H1 (cell line): ENCODE results near the gene ITGB2. TPM values are rescaled to one million over a fixed set of nuclear protein-coding genes. Genes with fewer than 3 reads are reported as not detected.

ENCODE experiments used
- CBX8 ChIP-seq: fragments of 300-800, 300-1000 bp; sonication (generic); IDR thresholded peaks from 2 replicates; pipeline ENCODE4 v1.7.1; 2016; ENCODE audit warnings: low read depth, low read length, borderline replicate concordance
- CHD7 ChIP-seq: fragments of 300-600 bp; sonication (generic); IDR thresholded peaks from 2 replicates; pipeline ENCODE4 v1.7.1; 2012; ENCODE audit warnings: low read length, moderate library complexity, mild to moderate bottlenecking, inconsistent platforms; ENCODE audit not compliant: insufficient replicate concordance
- EGR1 ChIP-seq: IDR thresholded peaks from 2 replicates; pipeline ENCODE4 v1.6.1; 2011; ENCODE audit warnings: low read depth, low read length, borderline replicate concordance
- EP300 ChIP-seq, 2 experiments: IDR thresholded peaks; 1 replicate in 1 of 2; 2 replicates in 1 of 2; pipeline ENCODE4 v1.6.1; 2011 to 2012; ENCODE audit warnings: low read depth in 2 of 2, low read length in 2 of 2, mild to moderate bottlenecking in 2 of 2, borderline replicate concordance in 1 of 2, inconsistent platforms in 1 of 2, moderate library complexity in 1 of 2
- HDAC6 ChIP-seq: IDR thresholded peaks from one replicate; pipeline ENCODE4 v1.7.1; 2012; ENCODE audit warnings: low read depth, mild to moderate bottlenecking, inconsistent platforms, low read length, moderate library complexity
- POLR2AphosphoS5 ChIP-seq: IDR thresholded peaks from 2 replicates; pipeline ENCODE4 v1.6.1; 2011; ENCODE audit warnings: low read depth, low read length
- RFX5 ChIP-seq: IDR thresholded peaks from 2 replicates; pipeline ENCODE4 v1.6.1; 2011; ENCODE audit warnings: low read depth, low read length, improper control_type of control experiment, borderline replicate concordance
- TBP ChIP-seq: IDR thresholded peaks from 2 replicates; pipeline ENCODE4 v1.6.1; 2011; ENCODE audit warnings: low read depth, low read length, improper control_type of control experiment
- TEAD4 ChIP-seq: IDR thresholded peaks from 2 replicates; pipeline ENCODE4 v1.6.1; 2012; ENCODE audit warnings: low read depth, low read length, inconsistent platforms, mixed read lengths
- YY1 ChIP-seq: IDR thresholded peaks from 2 replicates; pipeline ENCODE4 v1.6.1; 2011; ENCODE audit warnings: low read depth, mild to moderate bottlenecking, low read length
- polyA plus RNA-seq, 7 experiments: library from polyadenylated mRNA; depleted of rRNA in 3 of 7; stranded (reverse) in 5 of 7; unstranded in 2 of 7; fragments of >200 nt in 5 of 7; fragments of 200-250 nt in 2 of 7; gene quantifications; 1 replicate in 5 of 7; 2 replicates in 1 of 7; 4 replicates in 1 of 7; pipeline versions ENCODE4 v1.2.1 to v1.2.3, GENCODE V29; 2011 to 2013; ENCODE audit warnings: missing spikeins in 2 of 7, mixed read lengths in 2 of 7
- total RNA-seq: library from RNA; stranded (reverse); fragmentation: NEBNext Ultra II Directional; extraction: Animal tissue kit (Norgen Biotek cat#: 25700); gene quantifications from 2 replicates; pipeline ENCODE4 v1.2.1, GENCODE V29; 2021

ITGB2 gene
- total and polyA plus RNA-seq, 2 of the 8 experiments (the other 6 are each of a cell fraction or from before 2014, with no cell fraction given), result 0.24 to 0.63 TPM

- TF ChIP-seq CHD7 (no peak), HDAC6 (no peak), CBX8 (no peak), TBP (no peak), YY1 (no peak), EP300 (IDR thresholded peaks at IDR 0.05; ENCODE audit: borderline replicate concordance in 1 of 2, low read depth in 2 of 2, low read length in 2 of 2) (no peak), TEAD4 (no peak), RFX5 (no peak), EGR1 (no peak), POLR2AphosphoS5 (no peak)
Measured at GRCh38 chr21:44967082-44968047, 46.7 kb upstream of the ITGB2 start (continued).
